Liver (tissue), 3 donors: Measurements from ENCODE around the gene HPCAL1.

Experiments used
- CTCF ChIP-seq: fragments of 150-350 bp; IDR thresholded peaks from 2 replicates; pipeline ENCODE4 v1.5.1; 2017; ENCODE audit warnings: improper control_type of control experiment, low read depth, low read length; ENCODE audit not compliant: missing input control
- EGR1 ChIP-seq, 2 donors: IDR thresholded peaks; 2 replicates each; pipeline ENCODE4 v1.6.1; 2016 to 2018; ENCODE audit warnings: antibody characterized with exemption in 2 of 2, low read depth in 2 of 2
- GABPA ChIP-seq, 2 donors: IDR thresholded peaks in 1 of 2; conservative IDR thresholded peaks in 1 of 2; 2 replicates each; pipeline ENCODE4 v1.6.1; 2016; ENCODE audit warnings: antibody characterized with exemption in 2 of 2, mild to moderate bottlenecking in 1 of 2, moderate library complexity in 1 of 2
- REST ChIP-seq: IDR thresholded peaks from 2 replicates; pipeline ENCODE4 v1.6.1; 2016; ENCODE audit warnings: antibody characterized with exemption, mild to moderate bottlenecking
- ZBTB33 ChIP-seq: IDR thresholded peaks from 2 replicates; pipeline ENCODE4 v1.6.1; 2016; ENCODE audit warnings: antibody characterized with exemption
- donor health status: healthy.
- donor health status: healthy.

DNA sequence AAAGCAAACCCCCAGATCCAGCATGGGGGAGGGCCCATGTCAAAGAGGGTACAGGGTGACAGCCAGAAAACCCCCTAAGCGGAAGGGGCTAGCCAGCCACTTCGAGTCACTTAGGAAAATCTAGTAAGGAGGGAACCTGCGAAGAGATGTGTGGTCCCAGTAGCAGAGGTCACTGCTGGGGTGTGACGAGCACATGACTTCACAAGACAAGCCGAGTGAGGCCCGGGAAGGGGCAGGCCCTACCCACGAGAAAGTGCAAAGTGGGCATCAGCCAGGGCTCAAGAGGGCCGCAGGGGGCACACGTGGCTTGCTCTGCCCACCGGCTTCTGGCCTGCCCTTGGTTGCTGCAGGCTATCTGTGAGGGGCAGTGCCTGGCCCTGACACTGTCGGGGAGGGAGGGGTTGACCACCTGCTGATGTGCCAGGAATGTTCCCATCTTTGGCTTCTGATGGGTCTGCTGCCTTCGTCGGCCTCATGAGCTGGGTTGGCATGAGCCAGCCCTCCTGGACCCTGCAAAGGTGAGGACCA is 133.9 kb downstream of the HPCAL1 start:
- no peak for TF ChIP-seq ZBTB33
- no peak for TF ChIP-seq CTCF
- TF ChIP-seq REST: no peak
- no peak for TF ChIP-seq EGR1 (IDR thresholded peaks at IDR 0.05; ENCODE audit: low read depth in 2 of 2)
- no peak for TF ChIP-seq GABPA (IDR thresholded peaks at IDR 0.05 in 1 of 2, conservative IDR thresholded peaks at IDR 0.05 in 1 of 2)
